WTC11 (cell line): ENCODE measurements around the gene NOC2L. TPM values are rescaled to one million over a fixed set of nuclear protein-coding genes. Genes with fewer than 3 reads are reported as not detected.

Experiments used
- ATAC-seq: fragments of 200-7000 bp; cut with Tn5 transposase; 2 replicates; pipeline ENCODE4 v1.10.0; 2021; ENCODE audit warnings: mild to moderate bottlenecking, moderate library complexity
- CTCF ChIA-PET: fragments of 300-600 bp; sonication (Branson Sonifier 250); formaldehyde crosslinking; loops from one replicate; lab custom pipeline; 2021; ENCODE audit warnings: antibody characterized with exemption; lab: Charles Lee
- POLR2A ChIA-PET: fragments of 350-600 bp; sonication (Branson Sonifier 250); formaldehyde crosslinking; loops from one replicate; lab custom pipeline; 2021; ENCODE audit warnings: antibody characterized with exemption; lab: Charles Lee
- DNase-seq: peaks from one replicate; pipeline ENCODE4 v3.0.0; 2021; ENCODE audit warnings: low spot score
- H3K27ac Mint-ChIP-seq: 2 replicates; pipeline ENCODE4 v1.8.0; 2021; ENCODE audit warnings: mixed read lengths
- H3K27me3 Mint-ChIP-seq: 2 replicates; pipeline ENCODE4 v1.8.0; 2021; ENCODE audit warnings: low read depth, mild to moderate bottlenecking, moderate library complexity, mixed read lengths
- H3K36me3 Mint-ChIP-seq: 2 replicates; pipeline ENCODE4 v1.8.0; 2021; ENCODE audit warnings: mixed read lengths
- H3K4me1 Mint-ChIP-seq: 2 replicates; pipeline ENCODE4 v1.8.0; 2022; ENCODE audit warnings: mixed read lengths
- H3K4me3 Mint-ChIP-seq: 2 replicates; pipeline ENCODE4 v1.8.0; 2021; ENCODE audit warnings: mild to moderate bottlenecking, moderate library complexity, mixed read lengths
- H3K9me3 Mint-ChIP-seq: 2 replicates; pipeline ENCODE4 v1.8.0; 2021; ENCODE audit warnings: mixed read lengths
- ATF1 ChIP-seq: sonication (generic); formaldehyde crosslinking; IDR thresholded peaks from 2 replicates; pipeline ENCODE4 v1.8.1; 2023; ENCODE audit warnings: mild to moderate bottlenecking, moderate library complexity, missing genetic modification reagents
- ESRRA ChIP-seq: sonication (generic); formaldehyde crosslinking; IDR thresholded peaks from 2 replicates; pipeline ENCODE4 v1.8.1; 2022; ENCODE audit warnings: mild to moderate bottlenecking, missing genetic modification reagents, borderline replicate concordance
- GABPB1 ChIP-seq: sonication (generic); formaldehyde crosslinking; IDR thresholded peaks from 2 replicates; pipeline ENCODE4 v1.8.1; 2023; ENCODE audit warnings: mild to moderate bottlenecking, missing genetic modification reagents
- IRF2 ChIP-seq: sonication (generic); formaldehyde crosslinking; IDR thresholded peaks from 2 replicates; pipeline ENCODE4 v1.8.0; 2022; ENCODE audit warnings: low read depth, missing genetic modification reagents, borderline replicate concordance
- NFE2L1 ChIP-seq: sonication (generic); formaldehyde crosslinking; IDR thresholded peaks from 2 replicates; pipeline ENCODE4 v1.8.1; 2023; ENCODE audit warnings: missing genetic modification reagents
- NFYB ChIP-seq: sonication (generic); formaldehyde crosslinking; conservative IDR thresholded peaks from 2 replicates; pipeline ENCODE4 v1.8.0; 2022; ENCODE audit warnings: low read depth, missing genetic modification reagents
- PREB ChIP-seq: sonication (generic); formaldehyde crosslinking; IDR thresholded peaks from 2 replicates; pipeline ENCODE4 v1.8.1; 2022; ENCODE audit warnings: mild to moderate bottlenecking, missing genetic modification reagents, moderate library complexity, borderline replicate concordance
- RELA ChIP-seq: sonication (generic); formaldehyde crosslinking; IDR thresholded peaks from 2 replicates; pipeline ENCODE4 v1.8.1; 2022; ENCODE audit warnings: missing genetic modification reagents, mild to moderate bottlenecking, borderline replicate concordance
- ZNF263 ChIP-seq: sonication (generic); formaldehyde crosslinking; IDR thresholded peaks from 2 replicates; pipeline ENCODE4 v1.8.1; 2022; ENCODE audit warnings: low read depth, mild to moderate bottlenecking, moderate library complexity, missing genetic modification reagents
- ZNF512 ChIP-seq: sonication (generic); formaldehyde crosslinking; IDR thresholded peaks from 2 replicates; pipeline ENCODE4 v1.8.1; 2022; ENCODE audit warnings: missing genetic modification reagents, borderline replicate concordance
- total RNA-seq: library from RNA; stranded (reverse); gene quantifications from 3 replicates; pipeline ENCODE4 v1.2.3, GENCODE V29; 2021
- TF ChIP-seq, protein P1 (sequence below): sonication (generic); formaldehyde crosslinking; IDR thresholded peaks from 2 replicates; pipeline ENCODE4 v1.8.0; 2023; ENCODE audit warnings: mild to moderate bottlenecking, missing genetic modification reagents
- TF ChIP-seq, protein P2 (sequence below): sonication (generic); formaldehyde crosslinking; IDR thresholded peaks from 2 replicates; pipeline ENCODE4 v1.8.0; 2023; ENCODE audit warnings: missing genetic modification reagents, mild to moderate bottlenecking, borderline replicate concordance
- TF ChIP-seq, protein P3 (sequence below): sonication (generic); formaldehyde crosslinking; conservative IDR thresholded peaks from 2 replicates; pipeline ENCODE4 v1.8.1; 2023; ENCODE audit warnings: mild to moderate bottlenecking, low read depth, missing genetic modification reagents, moderate library complexity

The NOC2L gene
- total RNA-seq, 1 experiment from 2014 or later, result 182 TPM

- TF ChIP-seq, protein P1, sequence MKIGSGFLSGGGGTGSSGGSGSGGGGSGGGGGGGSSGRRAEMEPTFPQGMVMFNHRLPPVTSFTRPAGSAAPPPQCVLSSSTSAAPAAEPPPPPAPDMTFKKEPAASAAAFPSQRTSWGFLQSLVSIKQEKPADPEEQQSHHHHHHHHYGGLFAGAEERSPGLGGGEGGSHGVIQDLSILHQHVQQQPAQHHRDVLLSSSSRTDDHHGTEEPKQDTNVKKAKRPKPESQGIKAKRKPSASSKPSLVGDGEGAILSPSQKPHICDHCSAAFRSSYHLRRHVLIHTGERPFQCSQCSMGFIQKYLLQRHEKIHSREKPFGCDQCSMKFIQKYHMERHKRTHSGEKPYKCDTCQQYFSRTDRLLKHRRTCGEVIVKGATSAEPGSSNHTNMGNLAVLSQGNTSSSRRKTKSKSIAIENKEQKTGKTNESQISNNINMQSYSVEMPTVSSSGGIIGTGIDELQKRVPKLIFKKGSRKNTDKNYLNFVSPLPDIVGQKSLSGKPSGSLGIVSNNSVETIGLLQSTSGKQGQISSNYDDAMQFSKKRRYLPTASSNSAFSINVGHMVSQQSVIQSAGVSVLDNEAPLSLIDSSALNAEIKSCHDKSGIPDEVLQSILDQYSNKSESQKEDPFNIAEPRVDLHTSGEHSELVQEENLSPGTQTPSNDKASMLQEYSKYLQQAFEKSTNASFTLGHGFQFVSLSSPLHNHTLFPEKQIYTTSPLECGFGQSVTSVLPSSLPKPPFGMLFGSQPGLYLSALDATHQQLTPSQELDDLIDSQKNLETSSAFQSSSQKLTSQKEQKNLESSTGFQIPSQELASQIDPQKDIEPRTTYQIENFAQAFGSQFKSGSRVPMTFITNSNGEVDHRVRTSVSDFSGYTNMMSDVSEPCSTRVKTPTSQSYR (CRISPR knock-in tag), result no peak
Observed at GRCh38 chr1:982765-983436, 23.8 kb upstream of the NOC2L start (continued).

DNA sequence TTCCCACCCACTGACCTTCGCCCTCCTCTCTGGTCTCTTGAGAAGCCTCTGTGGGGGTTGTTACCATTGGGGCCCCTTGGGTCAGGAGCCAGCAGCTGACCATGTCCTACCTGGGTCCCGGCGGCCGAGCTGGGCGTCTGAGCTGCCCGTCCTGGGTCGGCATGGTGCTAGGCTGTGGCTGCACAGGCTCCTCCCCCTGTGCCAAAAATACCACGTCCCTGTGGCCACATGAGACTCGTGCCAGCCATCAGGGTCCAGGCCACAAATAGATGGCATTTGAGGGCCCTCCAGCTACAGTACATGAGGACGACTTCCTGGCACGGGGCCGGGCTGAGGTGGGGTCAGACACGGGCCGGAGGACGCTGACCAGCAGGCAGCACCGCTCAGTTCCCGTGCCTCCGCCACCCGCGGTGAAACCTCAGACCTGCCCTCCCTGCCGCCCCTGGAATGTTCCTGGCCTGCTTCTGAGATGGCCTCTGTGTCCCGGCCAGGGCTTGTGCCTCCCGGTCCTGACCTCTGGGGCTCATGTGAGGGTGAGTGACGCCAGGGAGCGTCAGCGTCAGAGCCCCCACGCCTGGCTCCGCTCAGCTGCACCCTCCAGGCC lies 23.0 kb upstream of the NOC2L start, which contains the start of gene PERM1:
Gene PERM1, minus strand, starts transcription at position 139 of the 604 bp plus-strand sequence. CDS start 1,064 bp downstream, outside the sequence.
- Mint-ChIP-seq H3K27me3 (peaks cover 45% of the 10 kb centered on the region), H3K36me3 (peaks cover 3% of the 10 kb centered on the region; the same call in 1 of the 2 replicates), H3K4me3 (no peak within 1 kb of the TSS), H3K4me1 (no peaks in the 10 kb centered on the region), H3K27ac (no peak within 1 kb of the TSS), H3K9me3 (peaks cover 3% of the 10 kb centered on the region)
- ChIA-PET POLR2A (no interaction called here), CTCF (interaction anchor here (0.9 to 6.3 kb wide), 11 partner anchors 15 to 97 kb away, joined by 3 to 77 read pairs (median 10); partner anchors contain the start of genes HES4, ISG15 and PLEKHN1)
- no peak for TF ChIP-seq RELA (CRISPR knock-in tag)
- TF ChIP-seq GABPB1, result no peak
- TF ChIP-seq PREB, result no peak
- no peak for TF ChIP-seq IRF2 (CRISPR knock-in tag)
- TF ChIP-seq NFYB (CRISPR knock-in tag), result no peak
- no peak for TF ChIP-seq ESRRA
- TF ChIP-seq NFE2L1 (CRISPR knock-in tag), result no peak
- TF ChIP-seq ATF1 (CRISPR knock-in tag), result no peak
- no peak for TF ChIP-seq ZNF512 (CRISPR knock-in tag)
- TF ChIP-seq, protein P2, sequence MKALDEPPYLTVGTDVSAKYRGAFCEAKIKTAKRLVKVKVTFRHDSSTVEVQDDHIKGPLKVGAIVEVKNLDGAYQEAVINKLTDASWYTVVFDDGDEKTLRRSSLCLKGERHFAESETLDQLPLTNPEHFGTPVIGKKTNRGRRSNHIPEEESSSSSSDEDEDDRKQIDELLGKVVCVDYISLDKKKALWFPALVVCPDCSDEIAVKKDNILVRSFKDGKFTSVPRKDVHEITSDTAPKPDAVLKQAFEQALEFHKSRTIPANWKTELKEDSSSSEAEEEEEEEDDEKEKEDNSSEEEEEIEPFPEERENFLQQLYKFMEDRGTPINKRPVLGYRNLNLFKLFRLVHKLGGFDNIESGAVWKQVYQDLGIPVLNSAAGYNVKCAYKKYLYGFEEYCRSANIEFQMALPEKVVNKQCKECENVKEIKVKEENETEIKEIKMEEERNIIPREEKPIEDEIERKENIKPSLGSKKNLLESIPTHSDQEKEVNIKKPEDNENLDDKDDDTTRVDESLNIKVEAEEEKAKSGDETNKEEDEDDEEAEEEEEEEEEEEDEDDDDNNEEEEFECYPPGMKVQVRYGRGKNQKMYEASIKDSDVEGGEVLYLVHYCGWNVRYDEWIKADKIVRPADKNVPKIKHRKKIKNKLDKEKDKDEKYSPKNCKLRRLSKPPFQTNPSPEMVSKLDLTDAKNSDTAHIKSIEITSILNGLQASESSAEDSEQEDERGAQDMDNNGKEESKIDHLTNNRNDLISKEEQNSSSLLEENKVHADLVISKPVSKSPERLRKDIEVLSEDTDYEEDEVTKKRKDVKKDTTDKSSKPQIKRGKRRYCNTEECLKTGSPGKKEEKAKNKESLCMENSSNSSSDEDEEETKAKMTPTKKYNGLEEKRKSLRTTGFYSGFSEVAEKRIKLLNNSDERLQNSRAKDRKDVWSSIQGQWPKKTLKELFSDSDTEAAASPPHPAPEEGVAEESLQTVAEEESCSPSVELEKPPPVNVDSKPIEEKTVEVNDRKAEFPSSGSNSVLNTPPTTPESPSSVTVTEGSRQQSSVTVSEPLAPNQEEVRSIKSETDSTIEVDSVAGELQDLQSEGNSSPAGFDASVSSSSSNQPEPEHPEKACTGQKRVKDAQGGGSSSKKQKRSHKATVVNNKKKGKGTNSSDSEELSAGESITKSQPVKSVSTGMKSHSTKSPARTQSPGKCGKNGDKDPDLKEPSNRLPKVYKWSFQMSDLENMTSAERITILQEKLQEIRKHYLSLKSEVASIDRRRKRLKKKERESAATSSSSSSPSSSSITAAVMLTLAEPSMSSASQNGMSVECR (CRISPR knock-in tag), result no peak
- TF ChIP-seq, protein P3, sequence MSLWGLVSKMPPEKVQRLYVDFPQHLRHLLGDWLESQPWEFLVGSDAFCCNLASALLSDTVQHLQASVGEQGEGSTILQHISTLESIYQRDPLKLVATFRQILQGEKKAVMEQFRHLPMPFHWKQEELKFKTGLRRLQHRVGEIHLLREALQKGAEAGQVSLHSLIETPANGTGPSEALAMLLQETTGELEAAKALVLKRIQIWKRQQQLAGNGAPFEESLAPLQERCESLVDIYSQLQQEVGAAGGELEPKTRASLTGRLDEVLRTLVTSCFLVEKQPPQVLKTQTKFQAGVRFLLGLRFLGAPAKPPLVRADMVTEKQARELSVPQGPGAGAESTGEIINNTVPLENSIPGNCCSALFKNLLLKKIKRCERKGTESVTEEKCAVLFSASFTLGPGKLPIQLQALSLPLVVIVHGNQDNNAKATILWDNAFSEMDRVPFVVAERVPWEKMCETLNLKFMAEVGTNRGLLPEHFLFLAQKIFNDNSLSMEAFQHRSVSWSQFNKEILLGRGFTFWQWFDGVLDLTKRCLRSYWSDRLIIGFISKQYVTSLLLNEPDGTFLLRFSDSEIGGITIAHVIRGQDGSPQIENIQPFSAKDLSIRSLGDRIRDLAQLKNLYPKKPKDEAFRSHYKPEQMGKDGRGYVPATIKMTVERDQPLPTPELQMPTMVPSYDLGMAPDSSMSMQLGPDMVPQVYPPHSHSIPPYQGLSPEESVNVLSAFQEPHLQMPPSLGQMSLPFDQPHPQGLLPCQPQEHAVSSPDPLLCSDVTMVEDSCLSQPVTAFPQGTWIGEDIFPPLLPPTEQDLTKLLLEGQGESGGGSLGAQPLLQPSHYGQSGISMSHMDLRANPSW (CRISPR knock-in tag), result no peak
- TF ChIP-seq ZNF263, result no peak
- ATAC-seq, result no peak
- peak; percentile 18 for DNase-seq
